GM21825 (cell line): ENCODE data around the gene ADGRA1.

ENCODE experiments used
- ATAC-seq: cut with Tn5 transposase; IDR thresholded peaks from one replicate; pipeline ENCODE4 v1.9.1; 2021; ENCODE audit warnings: mild to moderate bottlenecking, moderate library complexity; ENCODE audit not compliant: unreplicated experiment

Gene ADGRA1

DNA sequence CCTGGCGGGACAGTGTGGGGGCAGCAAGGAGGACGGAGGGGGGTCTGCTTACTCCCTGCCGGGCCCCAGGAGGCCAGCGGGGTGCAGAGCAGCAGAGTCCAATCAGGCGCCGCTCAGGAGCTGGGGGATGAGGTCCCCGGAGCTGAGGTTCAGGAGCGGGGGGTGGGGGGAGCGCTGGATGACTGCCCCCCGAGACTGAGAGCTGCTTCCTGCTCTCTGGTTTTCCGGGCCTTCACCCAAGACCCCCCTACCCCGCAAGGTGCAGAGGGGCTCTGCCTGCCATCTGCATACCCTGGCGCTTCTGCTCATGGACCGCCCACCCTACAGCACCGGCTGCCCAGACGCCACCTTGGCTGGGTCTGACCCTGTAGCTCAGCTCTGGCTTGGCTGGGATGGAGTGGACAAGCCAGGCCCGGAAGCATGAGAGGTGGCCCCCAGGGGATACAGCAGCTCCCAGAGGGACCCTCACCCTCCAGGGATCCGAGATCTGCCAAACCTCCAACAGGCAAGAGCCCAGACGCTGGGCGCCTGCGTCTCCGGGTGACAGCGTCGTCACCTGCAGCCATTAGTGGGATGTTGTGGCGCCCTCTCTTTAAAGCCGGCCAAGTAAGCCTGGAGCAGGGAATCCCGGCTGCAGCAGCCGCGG lies 73.2 kb downstream of the ADGRA1 start:
- ATAC-seq: no peak

DNA sequence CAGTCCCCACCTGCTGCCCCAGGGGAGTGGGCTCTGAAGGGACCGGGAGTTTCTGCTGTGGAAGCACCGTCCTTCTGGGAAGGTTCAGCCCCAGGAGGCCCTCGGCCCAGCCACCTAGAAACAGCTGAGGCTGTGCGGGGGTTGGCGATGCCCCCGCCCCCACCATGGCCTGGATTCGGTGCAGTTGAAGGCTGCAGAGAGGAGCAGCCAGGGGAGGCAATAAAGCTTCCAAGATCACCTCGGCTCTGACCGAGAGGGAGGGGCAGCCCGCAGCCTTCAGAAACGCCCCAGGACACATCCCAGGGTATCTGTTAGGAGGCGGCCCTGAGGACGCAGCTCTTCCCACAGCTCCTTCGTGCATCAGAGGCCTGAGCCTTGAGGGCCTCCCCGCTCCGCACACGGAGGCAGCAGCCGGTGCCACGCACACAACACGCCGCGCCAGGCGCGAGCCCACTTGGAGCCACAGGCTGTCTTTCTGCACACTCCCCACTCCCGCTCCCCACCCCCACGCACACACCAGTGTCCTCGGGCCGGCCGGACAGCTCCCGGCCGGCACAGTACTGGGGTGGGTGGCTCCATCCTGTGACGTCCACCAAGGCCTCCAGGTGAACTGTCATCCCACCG lies 73.9 kb downstream of the ADGRA1 start:
- no peak for ATAC-seq

DNA sequence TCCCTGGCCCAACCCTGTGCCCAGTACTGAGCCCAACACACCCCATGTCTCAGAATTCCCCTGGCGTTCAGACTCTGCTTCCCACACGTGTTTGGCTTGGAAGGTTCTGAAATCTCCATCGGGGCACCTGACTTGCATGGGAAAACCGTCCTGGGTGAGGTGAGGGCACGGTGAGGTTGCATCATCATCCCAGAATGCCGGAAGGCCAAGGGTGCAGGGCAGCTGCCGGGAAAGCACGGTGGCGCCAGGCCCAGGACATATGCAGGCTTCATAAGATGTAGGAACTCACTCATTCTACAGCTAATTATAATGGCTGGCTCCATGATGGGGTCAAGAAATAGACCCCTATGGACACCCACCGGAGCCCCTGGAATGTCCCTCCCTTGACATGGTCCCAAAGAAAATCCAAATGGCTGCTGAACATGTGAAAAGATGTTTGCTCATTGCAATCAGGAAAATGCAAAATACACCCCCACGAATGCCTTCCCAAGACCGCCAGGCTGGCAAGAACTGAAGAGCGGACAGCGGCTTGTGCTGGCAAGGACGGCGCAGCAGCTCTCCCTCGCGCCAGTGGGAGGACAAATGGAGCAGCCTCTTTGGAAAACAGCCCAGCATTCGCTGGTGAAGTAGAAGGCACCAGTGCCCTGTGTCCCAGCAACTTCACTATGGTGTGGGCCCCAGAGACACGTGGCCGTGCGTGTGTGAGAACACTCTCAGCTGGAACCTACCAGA lies 74.6 kb downstream of the ADGRA1 start:
- ATAC-seq: no peak

DNA sequence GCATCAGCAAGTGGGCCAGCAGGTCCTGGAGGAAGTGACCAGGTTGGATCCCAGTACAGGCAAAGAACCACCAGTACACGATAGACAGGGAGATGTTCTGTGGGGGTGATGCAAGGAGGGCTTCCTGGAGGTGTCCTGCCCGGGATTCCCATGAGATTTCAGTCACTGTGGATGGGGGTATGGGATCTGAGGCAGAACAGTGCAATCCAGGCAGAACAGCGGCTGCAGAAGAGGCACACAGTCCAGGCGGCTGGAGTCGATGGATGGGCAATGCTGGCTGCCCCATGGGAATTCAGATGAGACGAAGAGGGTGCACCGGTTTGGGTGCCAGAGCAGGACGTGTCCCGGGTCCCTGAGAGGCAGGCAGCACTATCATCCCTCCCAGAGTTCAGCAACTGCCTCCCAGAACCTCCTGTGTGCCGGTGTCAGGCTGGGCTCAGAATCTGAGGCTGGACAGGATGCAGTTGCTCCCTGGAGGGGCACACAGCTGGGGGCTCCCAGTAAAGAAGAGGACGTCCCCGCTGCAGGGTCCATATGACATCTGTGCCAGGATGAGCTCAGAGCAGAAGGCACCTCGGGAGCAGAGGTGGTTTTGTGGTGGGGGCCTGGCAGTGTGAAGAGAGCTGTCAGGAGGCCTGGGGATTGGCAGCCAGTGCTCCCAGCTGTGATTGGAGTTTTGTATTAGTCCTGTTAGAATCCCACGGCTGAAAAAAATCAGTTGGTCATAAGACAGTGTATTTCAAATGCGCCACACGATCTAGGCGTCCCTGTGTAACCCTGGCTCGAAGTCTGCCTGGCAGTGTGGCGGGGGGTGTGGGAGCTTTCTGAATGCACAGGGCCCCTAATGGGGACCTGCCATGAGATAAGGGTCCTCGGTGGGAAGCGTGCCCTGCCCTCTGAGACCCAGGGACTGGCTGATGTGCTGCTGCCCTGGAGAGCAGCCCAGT lies 75.5 kb downstream of the ADGRA1 start:
- no peak for ATAC-seq

DNA sequence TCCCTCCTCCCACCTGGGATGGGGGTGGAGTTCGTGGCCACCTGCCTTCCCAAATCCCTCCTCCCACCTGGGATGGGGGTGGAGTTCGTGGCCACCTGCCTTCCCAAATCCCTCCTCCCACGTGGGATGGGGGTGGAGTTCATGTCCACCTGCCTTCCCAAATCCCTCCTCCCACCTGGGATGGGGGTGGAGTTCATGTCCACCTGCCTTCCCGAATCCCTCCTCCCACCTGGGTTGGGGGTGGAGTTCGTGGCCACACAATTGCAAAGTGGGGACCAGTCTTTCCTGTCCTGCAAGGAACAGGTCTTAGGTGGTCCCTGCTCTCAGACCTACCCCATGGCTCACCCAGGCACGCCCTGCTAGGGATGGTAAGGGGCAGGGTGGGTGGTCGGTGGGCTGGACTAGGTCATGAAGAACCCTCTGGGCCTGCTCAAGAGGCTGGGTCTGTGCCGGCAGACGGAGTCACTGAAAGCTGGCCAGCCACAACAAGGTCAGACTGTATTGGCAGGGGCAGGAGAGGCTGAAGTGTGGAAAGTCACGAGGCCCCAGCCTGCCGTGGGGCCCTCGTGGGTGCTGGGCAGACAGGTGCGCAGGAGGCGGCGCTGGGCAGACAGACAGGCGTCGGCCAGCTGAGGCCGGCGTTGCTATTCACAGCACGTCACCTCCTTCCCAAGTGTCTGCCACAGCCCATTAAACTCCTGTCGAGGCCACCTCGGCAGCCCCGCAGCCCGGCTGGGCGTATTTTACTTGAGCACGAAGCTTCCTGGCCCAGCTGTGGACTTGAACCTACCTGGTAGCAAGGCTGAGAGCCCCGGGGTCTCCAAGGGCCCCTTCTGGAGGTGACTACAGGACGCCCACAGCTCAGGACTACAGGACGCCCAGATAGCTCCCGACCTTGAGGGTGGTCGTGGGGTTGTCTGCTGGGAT lies 76.4 kb downstream of the ADGRA1 start:
- ATAC-seq: no peak

DNA sequence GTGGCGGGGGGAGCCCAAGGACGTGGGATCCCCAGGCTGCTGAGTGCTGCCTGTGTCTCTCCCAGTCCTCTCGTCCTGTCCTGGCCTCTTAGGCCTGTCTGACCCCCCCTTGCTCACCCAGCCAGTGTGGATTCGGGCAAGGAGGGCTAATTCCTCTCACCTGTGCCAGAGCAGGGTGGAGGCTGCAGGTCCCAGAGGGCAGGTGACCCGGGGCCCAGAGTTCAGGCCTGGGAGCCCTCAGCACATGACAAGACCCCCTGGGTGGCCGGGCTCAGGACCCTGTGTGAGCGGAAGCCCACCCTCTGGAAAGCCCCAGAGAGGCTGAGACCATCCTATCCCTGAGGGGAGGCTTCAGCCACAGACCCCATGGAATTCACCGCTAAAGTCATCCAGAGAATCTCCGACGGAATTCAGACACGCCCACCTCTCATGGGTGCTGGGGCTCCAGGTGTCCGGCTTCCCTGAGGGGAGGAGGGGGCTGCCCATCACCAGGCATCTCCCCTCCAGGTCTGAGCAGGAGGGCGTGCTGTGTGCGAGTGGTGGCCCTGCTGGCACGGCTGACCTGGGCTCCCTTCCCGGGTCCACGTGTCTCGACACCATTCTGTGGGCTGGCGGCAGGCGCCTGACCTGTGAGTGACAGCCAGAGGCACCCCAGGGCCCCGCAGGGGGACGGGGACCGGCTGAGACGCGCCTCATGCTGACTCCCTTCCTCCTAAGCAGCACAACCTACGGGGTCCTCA lies 77.3 kb downstream of the ADGRA1 start:
- ATAC-seq: no peak

DNA sequence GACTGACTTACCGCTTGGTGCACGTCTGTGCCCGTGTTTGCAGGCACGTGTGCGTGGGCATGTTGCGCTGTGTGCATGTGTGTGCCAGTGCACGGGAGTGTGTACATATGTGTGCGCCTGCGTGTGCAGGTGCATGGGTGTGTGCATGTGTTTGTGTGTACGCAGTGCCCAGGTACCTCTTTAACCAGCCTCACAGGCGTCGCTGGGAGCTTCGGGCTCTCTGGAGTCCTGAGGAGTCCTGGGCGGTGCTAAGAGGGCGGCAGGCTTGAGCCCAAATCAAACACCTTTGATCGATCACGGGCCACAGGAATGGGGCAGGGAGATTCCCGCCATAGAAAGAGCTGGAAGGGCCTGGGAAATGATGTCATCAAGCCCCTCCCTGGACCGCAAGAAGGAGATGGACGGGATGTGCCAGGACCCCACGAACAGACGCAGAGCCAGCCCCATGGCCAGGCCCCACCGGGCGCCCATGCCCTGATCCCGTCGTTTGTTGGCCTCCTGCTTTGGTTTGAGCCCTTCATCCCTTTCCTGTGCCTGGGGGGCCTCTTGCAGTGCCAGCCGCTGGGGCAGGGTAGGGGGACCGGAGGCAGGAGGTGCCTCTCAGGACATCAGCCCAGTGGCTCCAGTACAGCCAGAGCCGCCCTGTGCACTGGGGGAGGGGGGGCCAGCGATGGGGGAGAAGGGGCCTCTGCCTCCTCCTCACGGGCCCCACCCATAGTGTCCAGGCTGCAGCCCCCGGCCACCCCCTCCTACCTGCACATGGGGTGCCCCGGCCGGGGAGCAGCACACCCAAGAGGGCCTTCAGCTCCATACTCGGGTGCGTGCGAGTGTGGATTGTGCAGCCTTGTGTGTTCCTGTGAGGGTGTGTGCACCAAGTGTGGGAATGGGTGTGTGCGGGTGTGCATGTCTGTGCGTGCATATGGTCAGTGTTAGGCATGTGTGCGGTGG lies 78.1 kb downstream of the ADGRA1 start:
- ATAC-seq: no peak

DNA sequence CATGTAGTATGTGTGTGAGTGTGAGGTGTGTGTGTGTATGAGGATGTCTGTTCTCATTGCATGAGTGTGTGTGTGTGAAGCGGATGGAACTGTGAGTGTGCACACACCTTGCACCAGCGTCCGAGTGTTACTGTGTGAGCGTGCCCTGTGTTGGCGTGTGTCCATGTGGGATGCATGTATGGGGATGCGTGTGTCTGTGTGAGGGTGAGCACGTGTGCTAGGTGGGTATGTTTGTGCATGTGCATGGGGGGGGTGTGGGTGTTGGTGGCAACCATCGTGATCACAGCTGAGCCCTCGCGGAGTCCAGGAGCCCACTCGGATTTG lies 78.7 kb downstream of the ADGRA1 start:
- ATAC-seq: no peak

DNA sequence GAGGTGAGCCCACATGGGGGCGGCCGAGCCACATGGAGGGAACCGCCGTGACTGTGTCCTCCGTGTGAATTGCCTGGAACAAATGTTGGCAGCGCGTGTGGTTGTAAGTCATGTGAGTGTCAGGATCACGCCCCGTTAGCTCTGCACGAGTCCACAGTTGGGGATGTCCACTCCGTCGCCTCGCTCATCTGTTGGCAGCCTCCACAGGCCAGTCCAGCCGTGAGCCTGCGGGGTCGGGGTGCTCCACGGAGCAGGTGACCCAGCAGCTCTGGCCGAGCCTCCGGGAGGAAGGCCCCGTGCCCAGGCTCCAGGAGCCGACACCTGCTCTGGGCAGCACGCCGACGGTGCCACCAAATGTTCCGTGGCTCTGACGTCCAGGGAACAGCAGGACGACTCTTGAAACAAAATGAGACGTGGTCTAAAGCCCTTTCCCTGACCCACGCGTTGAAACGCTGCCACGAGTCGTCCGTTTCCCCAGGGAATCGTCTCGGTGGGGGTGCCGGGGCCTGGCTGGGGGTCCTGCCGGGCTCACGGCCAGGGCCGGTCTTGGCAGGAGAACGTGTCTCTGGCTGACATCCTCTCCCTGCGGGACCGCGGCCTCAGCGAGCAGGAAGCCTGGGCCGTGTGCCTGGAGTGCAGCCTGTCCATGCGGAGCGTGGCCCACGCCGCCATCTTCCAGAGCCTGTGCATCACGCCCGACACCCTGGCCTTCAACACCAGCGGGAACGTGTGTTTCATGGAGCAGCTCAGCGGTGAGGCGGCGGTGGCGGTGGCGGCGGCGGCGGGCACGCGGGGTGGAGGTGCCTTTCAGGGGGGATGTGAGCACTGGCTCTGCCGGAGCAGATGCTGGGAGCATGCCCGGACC lies 79.3 kb downstream of the ADGRA1 start:
- ATAC-seq: no peak

DNA sequence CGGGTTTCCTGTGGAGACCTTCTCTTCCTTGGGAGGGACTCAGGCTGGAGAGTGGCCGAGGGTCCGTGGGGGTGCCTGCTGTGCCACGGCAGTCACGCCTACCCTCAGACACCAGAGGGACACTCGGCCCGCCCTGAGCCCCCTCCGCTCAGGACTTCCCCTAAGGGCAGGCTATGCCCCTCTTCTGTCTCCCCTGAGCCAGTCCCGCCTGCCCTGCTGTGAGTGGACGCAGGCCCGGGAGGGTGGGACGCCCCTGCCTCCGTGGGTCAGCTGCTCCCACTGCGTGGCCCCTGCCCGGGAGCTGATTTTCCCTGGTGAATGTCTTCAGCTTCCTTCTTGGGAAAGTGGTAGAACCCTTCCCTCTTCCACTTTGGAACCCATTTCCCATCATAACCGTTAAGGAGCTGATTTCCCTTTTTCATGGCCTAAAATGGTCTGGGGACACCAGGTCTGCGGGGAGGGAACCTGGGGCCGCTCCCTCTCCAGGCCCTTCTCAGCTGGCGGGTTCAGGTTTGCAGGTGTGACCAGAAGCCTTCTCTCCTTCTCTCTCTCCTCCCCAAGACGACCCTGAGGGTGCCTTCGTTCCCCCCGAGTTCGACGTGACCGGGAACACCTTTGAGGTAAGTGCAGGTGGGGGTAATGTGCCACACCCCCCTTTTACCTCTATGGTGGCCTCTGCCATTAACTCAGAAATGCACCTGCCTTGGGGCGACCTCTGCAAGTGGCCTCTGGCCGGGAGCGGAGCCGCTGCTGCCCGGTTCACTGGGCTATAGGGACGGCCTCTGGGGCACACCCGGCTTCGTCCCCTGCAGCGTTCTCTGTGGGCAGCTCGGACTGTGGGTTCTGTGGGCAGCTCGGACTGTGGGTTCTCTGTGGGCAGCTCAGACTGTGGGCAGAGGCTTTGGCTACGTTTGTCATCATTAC lies 80.2 kb downstream of the ADGRA1 start:
- no peak for ATAC-seq

DNA sequence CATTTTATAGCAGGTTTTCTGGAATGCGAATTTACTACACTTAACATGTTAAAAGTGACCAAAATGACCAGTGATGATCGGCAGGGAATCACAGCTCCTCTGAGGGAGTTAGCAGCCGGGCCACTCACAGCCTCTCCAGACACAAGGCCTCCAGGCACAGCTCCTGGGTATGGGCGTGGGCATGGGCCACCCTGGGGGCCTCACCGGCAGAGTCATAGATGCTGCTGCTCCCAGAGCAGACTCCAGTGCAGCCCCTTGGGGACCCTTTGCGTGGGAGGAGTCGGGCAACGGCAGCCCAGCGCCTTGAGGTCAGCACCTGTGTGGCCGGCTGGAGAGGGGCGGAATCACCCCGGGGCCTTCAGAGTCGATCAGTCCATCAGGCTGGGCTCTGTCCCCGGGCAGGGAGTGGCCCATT lies 80.9 kb downstream of the ADGRA1 start:
- no peak for ATAC-seq

DNA sequence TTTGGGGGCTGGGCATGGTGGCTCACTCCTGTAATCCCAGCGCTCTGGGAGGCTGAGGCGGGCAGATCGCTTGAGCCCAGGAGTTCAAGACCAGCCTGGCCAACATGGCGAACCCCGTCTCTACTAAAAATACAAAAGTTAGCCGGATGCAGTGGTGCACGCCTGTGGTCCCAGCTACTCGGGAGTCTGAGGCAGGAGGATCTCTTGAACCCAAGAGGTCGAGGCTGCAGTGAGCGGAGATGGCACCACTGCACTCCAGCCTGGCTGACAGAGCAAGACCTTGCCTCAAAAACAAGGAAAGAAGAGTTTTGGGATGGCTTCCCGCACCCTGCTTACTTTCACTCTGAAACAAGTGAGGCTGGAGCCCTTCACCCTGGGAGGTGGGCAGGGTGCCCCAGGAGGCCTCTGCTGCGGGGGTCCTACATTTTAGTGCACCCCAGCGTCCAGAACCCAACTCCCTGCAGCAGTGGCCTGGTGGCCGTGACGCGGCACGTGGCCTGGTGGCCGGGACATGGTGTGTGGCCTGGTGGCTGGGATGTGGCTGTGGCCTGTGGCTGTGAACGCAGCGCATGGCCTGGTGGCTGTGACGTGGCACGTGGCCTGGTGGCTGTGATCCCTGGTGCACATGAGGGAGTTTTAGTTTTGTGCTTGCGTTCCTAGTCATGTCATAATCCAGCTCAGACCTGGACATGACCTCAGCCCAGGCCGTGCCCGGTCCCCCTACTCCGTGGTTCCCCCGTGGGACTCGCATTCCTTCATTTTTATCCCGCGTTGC lies 81.6 kb downstream of the ADGRA1 start:
- ATAC-seq: no peak

DNA sequence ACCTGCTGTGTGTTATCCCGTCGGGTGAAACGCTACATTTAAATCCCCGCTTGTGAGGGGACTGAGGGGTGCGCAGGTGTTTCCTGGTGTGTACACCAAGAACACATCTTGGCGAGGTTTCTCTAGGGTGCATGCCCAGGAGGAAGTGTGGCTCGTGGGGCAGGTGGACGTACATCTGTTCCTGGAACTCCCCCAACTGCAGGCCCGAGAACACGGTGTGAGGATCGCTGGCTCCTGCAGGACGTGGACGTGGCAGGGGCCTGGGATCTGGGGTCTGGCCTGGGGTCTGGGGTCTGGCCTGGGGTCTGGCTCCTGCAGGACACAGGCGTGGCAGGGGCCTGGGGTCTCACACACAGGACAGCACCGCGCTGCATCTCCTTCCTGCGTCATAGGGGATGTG lies 82.4 kb downstream of the ADGRA1 start:
- no peak for ATAC-seq

DNA sequence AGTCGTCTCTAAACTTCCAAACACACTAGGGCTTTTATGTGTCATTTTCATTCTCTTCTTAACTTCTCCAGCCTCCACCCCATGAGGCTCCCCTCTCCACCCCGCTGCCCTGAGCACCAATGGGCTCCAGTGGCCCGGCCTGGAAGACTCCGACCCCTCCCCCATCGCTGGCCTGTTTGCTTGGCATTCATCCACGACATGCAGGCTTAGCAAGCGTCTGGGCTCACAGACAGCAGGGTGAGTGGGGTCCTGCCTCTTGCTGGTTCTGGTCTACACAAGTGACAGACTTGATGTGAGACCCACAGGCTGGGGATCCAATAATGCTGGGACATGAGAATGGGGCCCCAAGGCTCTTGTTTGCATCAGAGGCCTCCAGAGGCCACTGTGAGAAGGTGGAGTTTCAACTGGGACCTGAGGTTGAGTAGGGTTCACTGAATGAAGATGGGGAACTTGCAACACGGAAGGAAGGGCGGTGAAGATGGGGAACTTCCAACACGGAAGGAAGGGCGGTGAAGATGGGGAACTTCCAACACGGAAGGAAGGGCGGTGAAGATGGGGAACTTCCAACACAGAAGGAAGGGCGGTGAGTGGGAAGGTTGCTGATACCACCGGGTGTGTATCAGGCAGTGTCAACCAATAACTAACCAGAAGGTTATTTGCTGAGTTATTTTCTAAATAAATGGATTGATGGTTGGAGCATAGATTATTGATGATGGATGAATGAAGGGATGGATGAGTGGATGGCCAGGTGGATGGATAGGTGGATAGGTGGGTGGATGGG lies 86.3 kb downstream of the ADGRA1 start:
- ATAC-seq: no peak

DNA sequence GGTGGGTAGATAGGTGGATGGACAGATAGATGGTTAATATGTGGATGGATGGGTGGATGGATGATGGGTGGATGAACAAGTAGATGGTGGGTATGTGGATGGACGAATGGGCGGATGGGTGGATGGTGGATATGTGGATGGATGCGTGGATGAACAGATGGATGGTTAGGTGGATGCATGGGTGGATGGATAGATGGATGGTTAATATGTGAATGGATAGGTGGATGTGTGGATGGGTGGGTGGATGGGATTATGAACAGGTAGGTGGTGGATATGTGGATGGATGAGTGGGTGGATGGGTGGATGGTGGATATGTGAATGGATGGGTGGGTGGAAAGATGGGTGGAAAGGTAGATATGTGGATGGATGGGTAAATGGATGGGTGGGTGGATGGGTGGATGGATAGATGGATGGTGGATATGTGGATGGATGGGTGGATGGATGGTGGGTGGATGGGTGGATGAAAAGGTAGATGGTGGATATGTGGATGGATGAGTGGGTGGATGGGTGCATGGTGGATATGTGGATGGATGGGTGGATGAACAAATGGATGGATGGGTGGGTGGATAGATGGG lies 87.1 kb downstream of the ADGRA1 start:
- ATAC-seq: no peak
